AG04450 (cell line): ENCODE data around the gene PMM2. TPM values are rescaled to one million over a fixed set of nuclear protein-coding genes. Genes with fewer than 3 reads are reported as not detected.
"Not testable (repeated sequence)": the region's sequence is repeated elsewhere in the genome, so short reads cannot be mapped to it uniquely, and the experiment has no call there.

Source experiments
- CTCF ChIA-PET: fragments of 300-600, 350-600 bp; formaldehyde crosslinking; extraction: SDS; loops from one replicate; lab custom pipeline; 2022; ENCODE audit warnings: antibody characterized with exemption, inconsistent platforms; lab: Charles Lee
- POLR2A ChIA-PET: fragments of 350-600 bp; formaldehyde crosslinking; extraction: SDS; loops from one replicate; lab custom pipeline; 2021; ENCODE audit warnings: antibody characterized with exemption, inconsistent platforms; lab: Yijun Ruan, JAX
- DNase-seq: peaks from one replicate; pipeline ENCODE4 v3.0.0-alpha.2; 2011; ENCODE audit warnings: low read depth, low spot score
- H3K27ac ChIP-seq: one replicate; pipeline ENCODE4 v1.5.1; 2012; ENCODE audit warnings: low read depth, low read length, control low read depth
- H3K27me3 ChIP-seq: one replicate; pipeline ENCODE4 v1.6.0; 2012; ENCODE audit warnings: low read length; ENCODE audit not compliant: control insufficient read depth, insufficient read depth
- H3K4me3 ChIP-seq: 2 replicates; pipeline ENCODE4 v1.5.1; 2011; ENCODE audit warnings: mild to moderate bottlenecking, low read depth, low read length, control low read depth
- H3K9me3 ChIP-seq: 2 replicates; pipeline ENCODE4 v1.5.1; 2012; ENCODE audit warnings: low read length; ENCODE audit not compliant: control insufficient read depth, insufficient read depth
- polyA minus RNA-seq: library from RNA; depleted of rRNA, polyadenylated mRNA; stranded (reverse); fragments of >200 nt; gene quantifications from 2 replicates; pipeline ENCODE4 v1.2.3, GENCODE V29; 2011; rRNA and poly(A)+ RNA removed
- polyA plus RNA-seq: library from polyadenylated mRNA; depleted of rRNA; stranded (reverse); fragments of >200 nt; gene quantifications from 2 replicates; pipeline ENCODE4 v1.2.3, GENCODE V29; 2011; rRNA removed
- TF ChIP-seq, protein P1 (sequence below): IDR thresholded peaks from 2 replicates; pipeline ENCODE4 v1.5.1; 2011; ENCODE audit warnings: low read depth, low read length, control low read depth, inconsistent platforms

The PMM2 gene
- polyA plus RNA-seq (37.0 TPM in 2 replicates), polyA minus RNA-seq (21.3 TPM in 2 replicates)

- POLR2A ChIA-PET = interaction anchor here (0.5 to 1.5 kb wide), 6 partner anchors 11 to 81 kb away, joined by 3 to 13 read pairs (median 4); partner anchors contain the start of gene CARHSP1
- CTCF ChIA-PET = interaction anchor here (1.0 to 1.4 kb wide), 3 partner anchors 13 to 212 kb away, joined by 3 read pairs; no protein-coding TSS in a partner anchor
Observed at GRCh38 chr16:8797364-8798173, at the start of gene PMM2, which contains the start of gene TMEM186. PMM2 (plus strand) TSS chr16:8797839; CDS start chr16:8797883, 44 bp downstream. TMEM186 (minus strand) TSS chr16:8797639; CDS start chr16:8797614, 25 bp downstream.

GRCh38 chr16:8748944-8749343 lies 48.7 kb upstream of the PMM2 start:
- H3K27me3 ChIP-seq, H3K27ac ChIP-seq, CTCF ChIA-PET, POLR2A ChIA-PET, H3K4me3 ChIP-seq, H3K9me3 ChIP-seq, DNase-seq: not testable (repeated sequence)

More at GRCh38 chr16:8797364-8798173, at the start of gene PMM2, which contains the start of gene TMEM186:
- H3K9me3 ChIP-seq = no peaks in the 10 kb centered on the region
- H3K4me3 ChIP-seq = peak within 1 kb of the TSS; percentile 99
- DNase-seq = peak; percentile 89
- no peaks in the 10 kb centered on the region for H3K27me3 ChIP-seq
- H3K27ac ChIP-seq = peak within 1 kb of the TSS; percentile 86
- TF ChIP-seq, protein P1, sequence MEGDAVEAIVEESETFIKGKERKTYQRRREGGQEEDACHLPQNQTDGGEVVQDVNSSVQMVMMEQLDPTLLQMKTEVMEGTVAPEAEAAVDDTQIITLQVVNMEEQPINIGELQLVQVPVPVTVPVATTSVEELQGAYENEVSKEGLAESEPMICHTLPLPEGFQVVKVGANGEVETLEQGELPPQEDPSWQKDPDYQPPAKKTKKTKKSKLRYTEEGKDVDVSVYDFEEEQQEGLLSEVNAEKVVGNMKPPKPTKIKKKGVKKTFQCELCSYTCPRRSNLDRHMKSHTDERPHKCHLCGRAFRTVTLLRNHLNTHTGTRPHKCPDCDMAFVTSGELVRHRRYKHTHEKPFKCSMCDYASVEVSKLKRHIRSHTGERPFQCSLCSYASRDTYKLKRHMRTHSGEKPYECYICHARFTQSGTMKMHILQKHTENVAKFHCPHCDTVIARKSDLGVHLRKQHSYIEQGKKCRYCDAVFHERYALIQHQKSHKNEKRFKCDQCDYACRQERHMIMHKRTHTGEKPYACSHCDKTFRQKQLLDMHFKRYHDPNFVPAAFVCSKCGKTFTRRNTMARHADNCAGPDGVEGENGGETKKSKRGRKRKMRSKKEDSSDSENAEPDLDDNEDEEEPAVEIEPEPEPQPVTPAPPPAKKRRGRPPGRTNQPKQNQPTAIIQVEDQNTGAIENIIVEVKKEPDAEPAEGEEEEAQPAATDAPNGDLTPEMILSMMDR = no peak

GRCh38 chr16:8751481-8752311 lies 45.9 kb upstream of the PMM2 start:
- TF ChIP-seq, protein P1 = no peak
- no peak overlapping the region for H3K4me3 ChIP-seq
- H3K9me3 ChIP-seq = no peaks in the 10 kb centered on the region
- ChIA-PET CTCF (no interaction called here), POLR2A (interaction anchor here (0.6 kb wide), 1 partner anchor 129 kb away, joined by 3 read pairs; no protein-coding TSS in a partner anchor)
- H3K27ac ChIP-seq = no peak overlapping the region
- H3K27me3 ChIP-seq = no peaks in the 10 kb centered on the region
- peak; percentile 51 for DNase-seq

DNA sequence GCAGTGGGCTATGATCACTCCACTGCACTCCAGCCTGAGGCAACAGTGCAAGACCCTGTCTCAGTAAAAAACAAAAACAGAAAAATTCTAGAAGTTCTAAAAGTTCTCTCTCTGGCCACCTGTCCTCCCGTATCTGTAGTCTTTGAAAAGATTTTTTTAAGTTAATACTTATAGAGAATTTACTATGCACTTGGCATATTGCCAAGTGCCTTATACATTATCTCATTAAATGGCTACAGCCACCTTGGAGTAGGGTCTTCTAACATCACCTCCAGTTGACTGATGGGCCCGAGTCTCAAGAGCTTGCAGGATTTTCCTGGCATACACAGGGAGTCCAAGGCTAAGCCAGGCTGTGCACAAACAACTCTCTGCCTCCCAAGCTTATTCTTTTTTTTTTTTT lies 44.9 kb upstream of the PMM2 start:
- no peak for DNase-seq
- Histone ChIP-seq H3K27me3 (no peaks in the 10 kb centered on the region), H3K4me3 (no peak overlapping the region), H3K9me3 (no peaks in the 10 kb centered on the region), H3K27ac (no peak overlapping the region)
- ChIA-PET CTCF (no interaction called here), POLR2A (interaction anchor here (0.6 kb wide), 1 partner anchor 128 kb away, joined by 3 read pairs; no protein-coding TSS in a partner anchor)
- TF ChIP-seq, protein P1 = no peak

DNA sequence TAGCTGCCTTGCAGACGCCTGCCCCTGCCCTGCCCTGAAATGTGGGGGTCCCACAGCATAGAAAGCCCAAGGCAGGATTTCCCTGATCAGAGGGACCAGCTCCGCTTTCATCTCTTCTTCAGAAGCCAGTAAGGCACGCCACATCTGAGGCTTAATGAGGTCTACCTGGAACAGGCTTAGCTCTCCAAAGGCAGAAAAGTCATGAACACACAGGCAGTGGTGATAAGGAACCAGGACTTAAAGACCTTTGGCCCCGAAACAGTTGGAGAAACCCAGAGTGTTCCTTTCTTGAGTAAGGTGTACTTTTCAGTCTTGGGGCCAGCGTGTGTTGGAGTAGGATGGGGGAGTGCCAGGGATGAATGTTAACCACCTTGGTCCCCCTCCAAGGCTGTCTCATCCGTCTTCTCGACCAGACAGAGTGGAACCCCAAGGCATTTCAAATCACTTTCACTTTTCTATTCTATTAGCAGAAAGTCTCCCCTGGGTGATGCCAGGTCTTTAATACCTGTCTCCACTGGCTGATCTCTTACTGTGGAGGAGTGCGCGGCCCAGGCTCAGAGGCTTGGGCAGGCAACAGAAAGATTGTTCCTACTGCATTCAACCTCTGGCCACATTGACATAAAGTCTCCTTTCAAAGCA lies 44.1 kb upstream of the PMM2 start:
- TF ChIP-seq, protein P1 = no peak
- Histone ChIP-seq H3K27ac (no peak overlapping the region), H3K9me3 (no peaks in the 10 kb centered on the region), H3K27me3 (peaks cover 2% of the 10 kb centered on the region), H3K4me3 (no peak overlapping the region)
- ChIA-PET CTCF (interaction anchor here (0.6 kb wide), 1 partner anchor 803 kb away, joined by 5 read pairs; no protein-coding TSS in a partner anchor), POLR2A (no interaction called here)
- no peak for DNase-seq
